Measurements from ENCODE around the gene FAM83C. TPM values are rescaled to one million over a fixed set of nuclear protein-coding genes. Genes with fewer than 3 reads are reported as not detected.

FAM83C gene
- total and polyA plus RNA-seq, 9 of the 15 experiments (the other 6 are each of a cell fraction or from before 2014, with no cell fraction given) = not detected

- TF ChIP-seq NFIC (IDR thresholded peaks at IDR 0.05) (peak; percentile 67), SUPT5H (IDR thresholded peaks at IDR 0.05) (0 out of 2 replicates have a peak, but pooled peaks have one; percentile 19), ARHGAP35 (IDR thresholded peaks at IDR 0.05; ENCODE audit: partially characterized antibody) (no peak), POLR2G (IDR thresholded peaks at IDR 0.05; ENCODE audit: low read depth, low read length) (peak; percentile 24), CBX1 (IDR thresholded peaks at IDR 0.05; ENCODE audit: low read depth) (no peak), POLR2A (conservative IDR thresholded peaks at IDR 0.05) (0 out of 2 replicates have a peak, but pooled peaks have one; percentile 32), RBFOX2 (IDR thresholded peaks at IDR 0.05; ENCODE audit: low read depth, low read length) (peak; percentile 20; the same call in 1 of the 2 replicates)
- Histone ChIP-seq H4K20me1 (replicated peaks; ENCODE audit: control insufficient read depth, insufficient read depth, low read length) (no peaks in the 10 kb centered on the region), H3K4me2 (ENCODE audit: insufficient read depth, low read length) (no peak overlapping the region), H3K9me1 (ENCODE audit: control insufficient read depth, insufficient read depth, low read length) (no peaks in the 10 kb centered on the region), H2AFZ (ENCODE audit: low read depth, low read length) (no peak overlapping the region), H3K4me3 (no peak overlapping the region), H3K27ac (ENCODE audit: extremely low read depth, low read depth, low read length) (no peak overlapping the region), H3K79me2 (ENCODE audit: control insufficient read depth, insufficient read depth, low read length) (peaks cover 16% of the 10 kb centered on the region), H3K27me3 (ENCODE audit: control insufficient read depth in 2 of 2, insufficient read depth in 2 of 2, low read length in 2 of 2) (no peaks in the 10 kb centered on the region), H3K9ac (ENCODE audit: insufficient read depth in 1 of 2, low read depth in 2 of 2, low read length in 2 of 2) (peak overlapping the region in 1 of 2 experiments; percentile 74; a peak in 2 of 4 replicates), H3K36me3 (ENCODE audit: control insufficient read depth, insufficient read depth, low read length) (peaks cover 54% of the 10 kb centered on the region; the same call in 2 of the 3 replicates), H3K9me3 (replicated peaks; ENCODE audit: control insufficient read depth, insufficient read depth, low read depth, low read length) (no peaks in the 10 kb centered on the region), H3K4me1 (replicated peaks in 1 of 2; ENCODE audit: control insufficient read depth in 2 of 2, insufficient read depth in 2 of 2, low read length in 2 of 2) (peaks cover 16 to 46% of the 10 kb centered on the region in 2 experiments; a peak in 4 of 5 replicates)
- POLR2A ChIA-PET = interaction anchor here (0.6 to 2.0 kb wide), 5 partner anchors 8 to 129 kb away, joined by 3 to 6 read pairs (median 5); partner anchors contain the start of genes EDEM2 and EIF6
- CTCF ChIA-PET (ENCODE audit: low intra/inter-chr PET ratio) = no interaction called here
- 86% methylated on average over 12 of the region's 12 CpGs for WGBS (ENCODE audit: insufficient coverage, low coverage, missing lambda C conversion rate)
- no peak for DNase-seq (ENCODE audit: extremely low read depth in 1 of 4, low spot score in 3 of 4)
- in situ Hi-C loops (cut with MboI) (no loop called here), intact Hi-C loops (cut with micrococcal nuclease) (no loop called here)
- ATAC-seq = no peak
- no peak for FAIRE-seq
- no TSS peak for BruUV-seq (replicated peaks)
These were observed 16.4 kb downstream of the FAM83C start for GRCh38 chr20:35275741-35276251.
